HL-60 (cell line): ENCODE data around the gene MAP7D1.

Experiments used
- GABPA ChIP-seq: IDR thresholded peaks from 2 replicates; pipeline ENCODE4 v1.6.1; 2012; ENCODE audit warnings: low read depth
- POLR2AphosphoS5 ChIP-seq: IDR thresholded peaks from 2 replicates; pipeline ENCODE4 v1.6.1; 2012; ENCODE audit warnings: low read depth
- SPI1 ChIP-seq: IDR thresholded peaks from 2 replicates; pipeline ENCODE4 v1.6.1; 2012; ENCODE audit warnings: low read depth, mild to moderate bottlenecking, borderline replicate concordance
- TF ChIP-seq, protein P1 (sequence below): IDR thresholded peaks from one replicate; pipeline ENCODE4 v1.5.1; 2011; ENCODE audit warnings: low read length, control low read depth, inconsistent platforms; ENCODE audit not compliant: insufficient read depth
- TF ChIP-seq, protein P2 (sequence below): IDR thresholded peaks from 2 replicates; pipeline ENCODE4 v1.6.1; 2012; ENCODE audit warnings: low read depth; ENCODE audit not compliant: insufficient replicate concordance

DNA sequence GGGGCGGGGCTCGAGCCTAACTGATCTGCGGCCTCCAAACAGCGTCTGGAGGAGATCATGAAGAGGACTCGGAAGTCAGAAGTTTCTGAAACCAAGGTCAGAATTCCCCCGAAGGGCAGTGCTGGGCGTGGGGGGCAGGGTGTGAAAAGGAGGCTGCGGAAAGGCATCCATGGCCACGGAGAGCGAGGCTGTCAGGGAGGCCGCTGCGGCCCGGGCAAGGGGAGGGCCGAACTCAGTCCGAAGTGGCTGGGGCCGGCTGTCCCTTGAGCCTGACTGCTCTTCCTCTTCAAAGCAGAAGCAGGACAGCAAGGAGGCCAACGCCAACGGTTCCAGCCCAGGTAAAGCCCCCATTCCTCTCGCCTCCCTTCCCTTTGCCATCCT, 23.2 kb downstream of the MAP7D1 start:
- TF ChIP-seq, protein P1, sequence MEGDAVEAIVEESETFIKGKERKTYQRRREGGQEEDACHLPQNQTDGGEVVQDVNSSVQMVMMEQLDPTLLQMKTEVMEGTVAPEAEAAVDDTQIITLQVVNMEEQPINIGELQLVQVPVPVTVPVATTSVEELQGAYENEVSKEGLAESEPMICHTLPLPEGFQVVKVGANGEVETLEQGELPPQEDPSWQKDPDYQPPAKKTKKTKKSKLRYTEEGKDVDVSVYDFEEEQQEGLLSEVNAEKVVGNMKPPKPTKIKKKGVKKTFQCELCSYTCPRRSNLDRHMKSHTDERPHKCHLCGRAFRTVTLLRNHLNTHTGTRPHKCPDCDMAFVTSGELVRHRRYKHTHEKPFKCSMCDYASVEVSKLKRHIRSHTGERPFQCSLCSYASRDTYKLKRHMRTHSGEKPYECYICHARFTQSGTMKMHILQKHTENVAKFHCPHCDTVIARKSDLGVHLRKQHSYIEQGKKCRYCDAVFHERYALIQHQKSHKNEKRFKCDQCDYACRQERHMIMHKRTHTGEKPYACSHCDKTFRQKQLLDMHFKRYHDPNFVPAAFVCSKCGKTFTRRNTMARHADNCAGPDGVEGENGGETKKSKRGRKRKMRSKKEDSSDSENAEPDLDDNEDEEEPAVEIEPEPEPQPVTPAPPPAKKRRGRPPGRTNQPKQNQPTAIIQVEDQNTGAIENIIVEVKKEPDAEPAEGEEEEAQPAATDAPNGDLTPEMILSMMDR: no peak
- no peak for TF ChIP-seq GABPA
- TF ChIP-seq POLR2AphosphoS5: no peak
- TF ChIP-seq, protein P2, sequence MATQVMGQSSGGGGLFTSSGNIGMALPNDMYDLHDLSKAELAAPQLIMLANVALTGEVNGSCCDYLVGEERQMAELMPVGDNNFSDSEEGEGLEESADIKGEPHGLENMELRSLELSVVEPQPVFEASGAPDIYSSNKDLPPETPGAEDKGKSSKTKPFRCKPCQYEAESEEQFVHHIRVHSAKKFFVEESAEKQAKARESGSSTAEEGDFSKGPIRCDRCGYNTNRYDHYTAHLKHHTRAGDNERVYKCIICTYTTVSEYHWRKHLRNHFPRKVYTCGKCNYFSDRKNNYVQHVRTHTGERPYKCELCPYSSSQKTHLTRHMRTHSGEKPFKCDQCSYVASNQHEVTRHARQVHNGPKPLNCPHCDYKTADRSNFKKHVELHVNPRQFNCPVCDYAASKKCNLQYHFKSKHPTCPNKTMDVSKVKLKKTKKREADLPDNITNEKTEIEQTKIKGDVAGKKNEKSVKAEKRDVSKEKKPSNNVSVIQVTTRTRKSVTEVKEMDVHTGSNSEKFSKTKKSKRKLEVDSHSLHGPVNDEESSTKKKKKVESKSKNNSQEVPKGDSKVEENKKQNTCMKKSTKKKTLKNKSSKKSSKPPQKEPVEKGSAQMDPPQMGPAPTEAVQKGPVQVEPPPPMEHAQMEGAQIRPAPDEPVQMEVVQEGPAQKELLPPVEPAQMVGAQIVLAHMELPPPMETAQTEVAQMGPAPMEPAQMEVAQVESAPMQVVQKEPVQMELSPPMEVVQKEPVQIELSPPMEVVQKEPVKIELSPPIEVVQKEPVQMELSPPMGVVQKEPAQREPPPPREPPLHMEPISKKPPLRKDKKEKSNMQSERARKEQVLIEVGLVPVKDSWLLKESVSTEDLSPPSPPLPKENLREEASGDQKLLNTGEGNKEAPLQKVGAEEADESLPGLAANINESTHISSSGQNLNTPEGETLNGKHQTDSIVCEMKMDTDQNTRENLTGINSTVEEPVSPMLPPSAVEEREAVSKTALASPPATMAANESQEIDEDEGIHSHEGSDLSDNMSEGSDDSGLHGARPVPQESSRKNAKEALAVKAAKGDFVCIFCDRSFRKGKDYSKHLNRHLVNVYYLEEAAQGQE: no peak
- TF ChIP-seq SPI1: no peak
